HG03103 (cell line): Measurements from ENCODE around the gene FAM234B.
A peak's percentile ranks its signal among the peaks of the same experiment; 100 is the strongest.

Source experiments
- ATAC-seq: cut with Tn5 transposase; IDR thresholded peaks from one replicate; pipeline ENCODE4 v1.9.1; 2021; ENCODE audit warnings: low read depth; ENCODE audit not compliant: unreplicated experiment

FAM234B gene

GRCh38 chr12:13085968-13086686 is 41.9 kb downstream of the FAM234B start:
- no peak for ATAC-seq

GRCh38 chr12:13087766-13088165 is 43.6 kb downstream of the FAM234B start:
- ATAC-seq: no peak

- ATAC-seq: no peak
These were observed 44.3 kb downstream of the FAM234B start for GRCh38 chr12:13088496-13088895.

- peak; percentile 53 for ATAC-seq
These were observed 45.9 kb downstream of the FAM234B start for GRCh38 chr12:13090054-13090453.

- ATAC-seq: no peak
These were observed 47.7 kb downstream of the FAM234B start for GRCh38 chr12:13091832-13092231.

GRCh38 chr12:13093191-13093847 is 49.1 kb downstream of the FAM234B start:
- no peak for ATAC-seq

GRCh38 chr12:13093848-13094220 is 49.7 kb downstream of the FAM234B start:
- no peak for ATAC-seq

- no peak for ATAC-seq
These were observed 50.2 kb downstream of the FAM234B start for GRCh38 chr12:13094367-13094766.

GRCh38 chr12:13095266-13095995 is 51.2 kb downstream of the FAM234B start:
- ATAC-seq: no peak

GRCh38 chr12:13097491-13098011 is 53.4 kb downstream of the FAM234B start:
- ATAC-seq: no peak

GRCh38 chr12:13099066-13099843 is 55.1 kb downstream of the FAM234B start:
- no peak for ATAC-seq

- ATAC-seq: no peak
These were observed 55.8 kb downstream of the FAM234B start for GRCh38 chr12:13099844-13100604.

- ATAC-seq: no peak
These were observed 56.4 kb downstream of the FAM234B start for GRCh38 chr12:13100605-13100881.

GRCh38 chr12:13100882-13101769 is 56.9 kb downstream of the FAM234B start:
- peak; percentile 85 for ATAC-seq

GRCh38 chr12:13101821-13102375 is 57.7 kb downstream of the FAM234B start:
- ATAC-seq: no peak

GRCh38 chr12:13102461-13103195 is 58.4 kb downstream of the FAM234B start:
- ATAC-seq: no peak

- ATAC-seq: no peak
These were observed 59.3 kb downstream of the FAM234B start, which contains the start of gene GSG1 for GRCh38 chr12:13103391-13104033. Gene GSG1, minus strand, starts transcription at chr12:13103667. Its CDS starts 155 bp downstream, at chr12:13103512.

GRCh38 chr12:13104409-13104808 is 60.2 kb downstream of the FAM234B start:
- ATAC-seq: no peak
